GM12892 (cell line): Measurements from ENCODE around the gene STOX1.

Experiments
- POLR2AphosphoS5 ChIP-seq: IDR thresholded peaks from 2 replicates; pipeline ENCODE4 v1.6.1; 2011; ENCODE audit warnings: low read depth, low read length, control low read depth
- TAF1 ChIP-seq: IDR thresholded peaks from 2 replicates; pipeline ENCODE4 v1.6.1; 2011; ENCODE audit warnings: low read depth, mild to moderate bottlenecking, control low read depth, low read length, borderline replicate concordance

- TF ChIP-seq POLR2AphosphoS5: no peak
- TF ChIP-seq TAF1: no peak
Observed at GRCh38 chr10:68938884-68939283, 111.6 kb downstream of the STOX1 start.
